HG03442 (cell line): ENCODE measurements around the gene PHOX2A.

Experiments used
- ATAC-seq: cut with Tn5 transposase; IDR thresholded peaks from one replicate; pipeline ENCODE4 v1.9.1; 2021; ENCODE audit warnings: mild to moderate bottlenecking, moderate library complexity; ENCODE audit not compliant: unreplicated experiment

Gene PHOX2A

DNA sequence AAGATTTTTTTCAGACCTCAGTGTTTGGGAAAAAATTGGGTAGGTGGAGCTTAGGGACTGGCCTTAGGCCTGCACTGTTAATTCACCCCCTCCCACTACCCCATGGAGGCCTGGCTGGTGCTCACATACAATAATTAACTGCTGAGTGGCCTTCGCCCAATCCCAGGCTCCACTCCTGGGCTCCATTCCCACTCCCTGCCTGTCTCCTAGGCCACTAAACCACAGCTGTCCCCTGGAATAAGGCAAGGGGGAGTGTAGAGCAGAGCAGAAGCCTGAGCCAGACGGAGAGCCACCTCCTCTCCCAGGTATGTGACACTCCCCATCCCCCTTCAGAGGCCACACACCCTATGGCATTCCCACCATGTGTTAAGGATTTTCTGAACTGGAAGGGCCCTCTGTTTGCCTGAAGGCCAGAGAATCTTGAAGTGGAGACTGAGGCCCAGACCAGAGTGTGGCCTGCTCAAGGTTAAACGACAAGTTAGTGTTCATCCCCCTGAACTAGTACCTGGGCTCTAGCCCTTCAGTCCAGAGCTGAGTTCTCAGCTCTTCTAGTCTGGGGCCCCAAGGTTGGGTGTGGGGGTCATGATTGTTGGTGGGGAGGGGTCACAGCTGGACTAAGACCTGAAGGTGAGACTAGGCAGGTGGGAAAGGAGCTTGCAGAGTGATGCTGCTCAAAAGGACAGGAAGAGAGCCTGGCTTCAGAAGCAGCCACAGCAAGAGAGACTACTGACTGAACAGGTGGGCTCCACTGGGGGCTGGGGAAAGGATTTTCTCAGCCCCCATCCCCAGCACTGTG, 54.3 kb downstream of the PHOX2A start:
- ATAC-seq = no peak
